ENCODE results near the gene SH3BP4.

SH3BP4 gene

DNA sequence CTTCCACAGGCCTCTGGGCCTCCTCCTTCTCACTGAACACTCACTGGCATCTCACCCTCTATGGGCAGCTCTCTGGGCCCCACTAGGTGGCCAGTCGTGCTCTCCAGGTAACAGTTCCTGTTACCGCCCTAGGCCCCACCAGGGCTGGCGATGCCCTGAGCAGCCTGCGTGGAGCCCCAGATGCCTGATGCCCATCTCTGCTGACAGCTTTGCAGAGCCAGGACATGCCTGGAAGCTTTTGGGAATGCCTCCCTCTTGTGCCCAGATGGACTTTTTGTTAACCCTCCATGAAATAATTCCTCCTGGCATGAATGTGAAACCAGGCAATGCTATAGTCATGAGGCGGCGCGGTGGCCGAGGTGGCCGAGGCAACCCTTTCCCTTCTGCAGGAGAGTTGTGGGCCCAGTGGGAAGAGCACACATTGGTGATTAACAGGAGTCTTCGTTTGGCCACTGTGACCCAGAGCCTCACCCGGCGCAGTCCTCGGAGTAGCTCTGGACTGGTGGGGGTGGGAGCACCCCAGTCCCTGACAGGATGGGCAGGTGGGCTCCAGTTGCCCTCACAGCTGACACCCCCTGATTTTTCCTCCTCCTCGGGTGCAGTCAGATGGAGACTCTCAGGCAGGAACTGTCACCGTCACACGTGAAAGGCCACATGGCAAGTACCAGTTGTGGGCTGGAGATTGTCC lies 80.0 kb downstream of the SH3BP4 start:
- Histone ChIP-seq H3K4me1 (ENCODE audit: insufficient read depth, low read length) (no peaks in the 10 kb centered on the region; the same call in 1 of the 2 replicates), H3K27ac (ENCODE audit: low read length) (no peak overlapping the region), H3K4me3 (ENCODE audit: low read length) (no peak overlapping the region), H3K9ac (ENCODE audit: low read depth, low read length) (no peak overlapping the region), H3K27me3 (ENCODE audit: insufficient read depth, low read length) (no peaks in the 10 kb centered on the region), H3K36me3 (ENCODE audit: insufficient read depth, low read depth, low read length) (peaks cover 19% of the 10 kb centered on the region), H3K9me3 (ENCODE audit: insufficient read depth, low read depth, low read length) (no peaks in the 10 kb centered on the region)

DNA sequence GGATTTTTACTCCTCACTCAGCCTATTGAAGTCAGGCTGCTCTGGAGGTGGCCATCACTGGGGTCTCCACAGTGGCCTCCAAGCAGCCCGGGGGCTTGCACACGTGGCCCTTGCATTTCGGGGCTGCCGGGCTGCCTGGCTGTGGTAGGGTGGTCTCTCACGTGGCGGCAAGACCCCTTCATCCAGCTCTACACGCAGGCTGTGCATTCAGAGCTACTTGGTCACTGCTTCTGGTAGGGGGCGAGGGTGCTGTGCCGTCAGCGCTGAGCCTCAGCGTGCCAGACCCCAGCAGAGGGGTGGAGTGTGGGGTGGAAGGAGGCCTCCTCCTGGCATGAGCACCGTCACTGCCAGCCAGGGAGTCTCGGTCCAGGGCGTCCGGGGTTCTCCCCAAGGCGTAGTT lies 80.6 kb downstream of the SH3BP4 start:
- Histone ChIP-seq H3K9me3 (ENCODE audit: insufficient read depth, low read depth, low read length) (no peaks in the 10 kb centered on the region), H3K27ac (ENCODE audit: low read length) (no peak overlapping the region), H3K9ac (ENCODE audit: low read depth, low read length) (no peak overlapping the region), H3K4me3 (ENCODE audit: low read length) (no peak overlapping the region), H3K27me3 (ENCODE audit: insufficient read depth, low read length) (no peaks in the 10 kb centered on the region), H3K36me3 (ENCODE audit: insufficient read depth, low read depth, low read length) (peaks cover 20% of the 10 kb centered on the region), H3K4me1 (ENCODE audit: insufficient read depth, low read length) (no peaks in the 10 kb centered on the region; the same call in 1 of the 2 replicates)

DNA sequence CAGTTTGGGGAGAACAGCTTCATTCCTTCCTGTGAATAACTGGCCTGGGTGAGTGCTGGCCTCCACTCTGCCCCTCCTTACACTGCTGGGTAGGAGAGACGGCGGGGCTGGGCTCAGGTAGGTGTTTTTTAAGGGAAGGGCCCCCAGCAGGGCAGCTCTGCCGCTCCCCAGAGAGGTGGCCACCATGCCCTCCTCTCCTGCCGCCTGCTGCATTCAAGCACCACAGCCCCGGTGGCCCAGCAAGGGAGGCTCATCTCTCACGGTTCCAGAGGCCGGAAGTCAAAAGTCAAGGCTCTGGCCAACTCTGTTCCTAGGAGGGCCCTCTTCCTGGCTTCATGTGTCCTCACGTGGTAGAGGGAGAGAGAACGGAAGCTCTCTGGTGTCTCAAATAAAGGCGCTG lies 81.1 kb downstream of the SH3BP4 start:
- Histone ChIP-seq H3K9me3 (ENCODE audit: insufficient read depth, low read depth, low read length) (no peaks in the 10 kb centered on the region), H3K27ac (ENCODE audit: low read length) (no peak overlapping the region), H3K4me1 (ENCODE audit: insufficient read depth, low read length) (no peaks in the 10 kb centered on the region), H3K36me3 (ENCODE audit: insufficient read depth, low read depth, low read length) (peaks cover 24% of the 10 kb centered on the region), H3K9ac (ENCODE audit: low read depth, low read length) (no peak overlapping the region), H3K27me3 (ENCODE audit: insufficient read depth, low read length) (no peaks in the 10 kb centered on the region), H3K4me3 (ENCODE audit: low read length) (no peak overlapping the region)

DNA sequence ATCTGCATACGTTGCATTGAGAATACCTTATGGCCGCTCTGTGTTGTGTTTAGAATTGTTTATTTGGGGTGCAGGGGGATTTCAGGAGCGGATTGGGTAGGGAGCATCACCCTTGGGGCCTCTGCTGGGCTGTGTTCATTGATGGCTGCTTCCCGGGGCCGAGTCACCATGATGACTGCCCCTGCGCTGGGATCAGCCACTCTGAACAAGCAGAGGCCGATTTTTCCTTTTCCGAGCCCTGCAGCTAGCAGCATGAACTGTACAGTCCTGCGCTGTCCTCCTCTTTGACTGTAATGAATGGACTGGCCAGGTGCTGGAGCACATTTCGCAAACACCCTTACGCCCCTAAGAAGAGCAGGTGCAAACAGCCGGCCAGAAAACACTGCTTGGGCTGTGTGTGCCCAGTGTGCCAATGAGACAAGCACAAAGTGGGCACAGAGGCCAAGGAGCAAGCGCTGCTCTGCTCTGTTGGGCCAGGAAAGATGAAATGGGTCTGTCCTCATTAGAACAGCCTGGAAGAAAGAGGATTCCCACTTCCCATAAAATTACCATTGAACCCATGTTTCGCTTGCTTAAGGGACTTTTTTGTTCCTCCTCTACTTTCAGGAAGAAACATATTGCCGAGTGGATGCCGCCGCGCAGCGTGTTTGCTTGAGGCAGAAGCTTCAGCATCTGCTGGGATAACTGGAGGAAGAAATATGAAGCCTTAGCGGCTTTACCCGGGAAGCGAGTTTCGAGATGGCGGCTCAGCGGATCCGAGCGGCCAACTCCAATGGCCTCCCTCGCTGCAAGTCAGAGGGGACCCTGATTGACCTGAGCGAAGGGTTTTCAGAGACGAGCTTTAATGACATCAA lies 82.7 kb downstream of the SH3BP4 start:
- H3K27ac ChIP-seq (ENCODE audit: low read length): no peak overlapping the region
- no peak overlapping the region for H3K9ac ChIP-seq (ENCODE audit: low read depth, low read length)
- H3K36me3 ChIP-seq (ENCODE audit: insufficient read depth, low read depth, low read length): peaks cover 24% of the 10 kb centered on the region
- H3K9me3 ChIP-seq (ENCODE audit: insufficient read depth, low read depth, low read length): no peaks in the 10 kb centered on the region
- H3K27me3 ChIP-seq (ENCODE audit: insufficient read depth, low read length): no peaks in the 10 kb centered on the region
- H3K4me1 ChIP-seq (ENCODE audit: insufficient read depth, low read length): peaks cover 3% of the 10 kb centered on the region; the same call in 1 of the 2 replicates
- no peak overlapping the region for H3K4me3 ChIP-seq (ENCODE audit: low read length)

DNA sequence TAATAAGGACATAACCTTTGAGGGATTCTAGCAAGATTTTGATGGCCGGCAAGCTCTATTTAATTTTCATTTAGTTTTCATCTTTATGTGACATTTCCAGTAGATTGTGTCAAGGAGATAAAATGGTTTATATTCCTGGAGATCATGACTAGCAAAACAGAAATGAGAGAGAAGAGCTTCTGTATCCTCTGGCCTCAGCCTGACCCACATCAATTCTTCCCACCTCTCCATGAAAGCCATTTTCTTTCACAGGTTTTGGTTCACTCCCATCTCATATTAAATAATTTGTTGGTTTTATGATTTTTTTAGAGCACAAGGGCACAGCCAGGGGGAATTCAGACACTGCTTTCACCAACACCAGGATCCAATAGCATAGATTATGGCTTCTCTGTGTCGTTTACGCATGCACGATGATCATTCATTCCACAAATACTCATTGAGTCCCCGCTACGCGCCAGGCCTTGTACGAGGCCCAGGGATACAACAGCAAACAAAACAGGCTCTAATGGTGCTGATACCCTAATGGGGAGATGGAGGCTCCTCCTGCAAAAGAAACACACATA lies 85.9 kb downstream of the SH3BP4 start:
- H3K27ac ChIP-seq (ENCODE audit: low read length): no peak overlapping the region
- H3K4me3 ChIP-seq (ENCODE audit: low read length): no peak overlapping the region
- H3K9ac ChIP-seq (ENCODE audit: low read depth, low read length): no peak overlapping the region
- H3K4me1 ChIP-seq (ENCODE audit: insufficient read depth, low read length): peaks cover 3% of the 10 kb centered on the region; the same call in 1 of the 2 replicates
- no peaks in the 10 kb centered on the region for H3K27me3 ChIP-seq (ENCODE audit: insufficient read depth, low read length)
- H3K36me3 ChIP-seq (ENCODE audit: insufficient read depth, low read depth, low read length): peaks cover 49% of the 10 kb centered on the region
- no peaks in the 10 kb centered on the region for H3K9me3 ChIP-seq (ENCODE audit: insufficient read depth, low read depth, low read length)

DNA sequence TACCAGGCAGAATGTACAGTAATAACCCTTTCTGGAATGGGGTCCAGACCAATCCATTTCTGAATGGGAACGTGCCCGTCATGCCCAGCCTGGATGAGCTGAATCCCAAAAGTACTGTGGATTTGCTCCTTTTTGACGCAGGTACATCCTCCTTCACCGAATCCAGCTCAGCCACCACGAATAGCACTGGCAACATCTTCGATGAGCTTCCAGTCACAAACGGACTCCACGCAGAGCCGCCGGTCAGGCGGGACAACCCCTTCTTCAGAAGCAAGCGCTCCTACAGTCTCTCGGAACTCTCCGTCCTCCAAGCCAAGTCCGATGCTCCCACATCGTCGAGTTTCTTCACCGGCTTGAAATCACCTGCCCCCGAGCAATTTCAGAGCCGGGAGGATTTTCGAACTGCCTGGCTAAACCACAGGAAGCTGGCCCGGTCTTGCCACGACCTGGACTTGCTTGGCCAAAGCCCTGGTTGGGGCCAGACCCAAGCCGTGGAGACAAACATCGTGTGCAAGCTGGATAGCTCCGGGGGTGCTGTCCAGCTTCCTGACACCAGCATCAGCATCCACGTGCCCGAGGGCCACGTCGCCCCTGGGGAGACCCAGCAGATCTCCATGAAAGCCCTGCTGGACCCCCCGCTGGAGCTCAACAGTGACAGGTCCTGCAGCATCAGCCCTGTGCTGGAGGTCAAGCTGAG lies 89.6 kb downstream of the SH3BP4 start:
- peaks cover 48% of the 10 kb centered on the region for H3K36me3 ChIP-seq (ENCODE audit: insufficient read depth, low read depth, low read length)
- no peak overlapping the region for H3K9ac ChIP-seq (ENCODE audit: low read depth, low read length)
- no peak overlapping the region for H3K27ac ChIP-seq (ENCODE audit: low read length)
- no peaks in the 10 kb centered on the region for H3K27me3 ChIP-seq (ENCODE audit: insufficient read depth, low read length)
- peaks cover 3% of the 10 kb centered on the region; the same call in 1 of the 2 replicates for H3K4me1 ChIP-seq (ENCODE audit: insufficient read depth, low read length)
- H3K4me3 ChIP-seq (ENCODE audit: low read length): no peak overlapping the region
- no peaks in the 10 kb centered on the region for H3K9me3 ChIP-seq (ENCODE audit: insufficient read depth, low read depth, low read length)

DNA sequence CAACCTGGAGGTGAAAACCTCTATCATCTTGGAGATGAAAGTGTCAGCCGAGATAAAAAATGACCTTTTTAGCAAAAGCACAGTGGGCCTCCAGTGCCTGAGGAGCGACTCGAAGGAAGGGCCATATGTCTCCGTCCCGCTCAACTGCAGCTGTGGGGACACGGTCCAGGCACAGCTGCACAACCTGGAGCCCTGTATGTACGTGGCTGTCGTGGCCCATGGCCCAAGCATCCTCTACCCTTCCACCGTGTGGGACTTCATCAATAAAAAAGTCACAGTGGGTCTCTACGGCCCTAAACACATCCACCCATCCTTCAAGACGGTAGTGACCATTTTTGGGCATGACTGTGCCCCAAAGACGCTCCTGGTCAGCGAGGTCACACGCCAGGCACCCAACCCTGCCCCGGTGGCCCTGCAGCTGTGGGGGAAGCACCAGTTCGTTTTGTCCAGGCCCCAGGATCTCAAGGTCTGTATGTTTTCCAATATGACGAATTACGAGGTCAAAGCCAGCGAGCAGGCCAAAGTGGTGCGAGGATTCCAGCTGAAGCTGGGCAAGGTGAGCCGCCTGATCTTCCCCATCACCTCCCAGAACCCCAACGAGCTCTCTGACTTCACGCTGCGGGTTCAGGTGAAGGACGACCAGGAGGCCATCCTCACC lies 90.2 kb downstream of the SH3BP4 start:
- H3K27ac ChIP-seq (ENCODE audit: low read length): no peak overlapping the region
- H3K9ac ChIP-seq (ENCODE audit: low read depth, low read length): no peak overlapping the region
- H3K27me3 ChIP-seq (ENCODE audit: insufficient read depth, low read length): no peaks in the 10 kb centered on the region
- peaks cover 3% of the 10 kb centered on the region; the same call in 1 of the 2 replicates for H3K4me1 ChIP-seq (ENCODE audit: insufficient read depth, low read length)
- no peaks in the 10 kb centered on the region for H3K9me3 ChIP-seq (ENCODE audit: insufficient read depth, low read depth, low read length)
- H3K4me3 ChIP-seq (ENCODE audit: low read length): no peak overlapping the region
- H3K36me3 ChIP-seq (ENCODE audit: insufficient read depth, low read depth, low read length): peaks cover 55% of the 10 kb centered on the region

DNA sequence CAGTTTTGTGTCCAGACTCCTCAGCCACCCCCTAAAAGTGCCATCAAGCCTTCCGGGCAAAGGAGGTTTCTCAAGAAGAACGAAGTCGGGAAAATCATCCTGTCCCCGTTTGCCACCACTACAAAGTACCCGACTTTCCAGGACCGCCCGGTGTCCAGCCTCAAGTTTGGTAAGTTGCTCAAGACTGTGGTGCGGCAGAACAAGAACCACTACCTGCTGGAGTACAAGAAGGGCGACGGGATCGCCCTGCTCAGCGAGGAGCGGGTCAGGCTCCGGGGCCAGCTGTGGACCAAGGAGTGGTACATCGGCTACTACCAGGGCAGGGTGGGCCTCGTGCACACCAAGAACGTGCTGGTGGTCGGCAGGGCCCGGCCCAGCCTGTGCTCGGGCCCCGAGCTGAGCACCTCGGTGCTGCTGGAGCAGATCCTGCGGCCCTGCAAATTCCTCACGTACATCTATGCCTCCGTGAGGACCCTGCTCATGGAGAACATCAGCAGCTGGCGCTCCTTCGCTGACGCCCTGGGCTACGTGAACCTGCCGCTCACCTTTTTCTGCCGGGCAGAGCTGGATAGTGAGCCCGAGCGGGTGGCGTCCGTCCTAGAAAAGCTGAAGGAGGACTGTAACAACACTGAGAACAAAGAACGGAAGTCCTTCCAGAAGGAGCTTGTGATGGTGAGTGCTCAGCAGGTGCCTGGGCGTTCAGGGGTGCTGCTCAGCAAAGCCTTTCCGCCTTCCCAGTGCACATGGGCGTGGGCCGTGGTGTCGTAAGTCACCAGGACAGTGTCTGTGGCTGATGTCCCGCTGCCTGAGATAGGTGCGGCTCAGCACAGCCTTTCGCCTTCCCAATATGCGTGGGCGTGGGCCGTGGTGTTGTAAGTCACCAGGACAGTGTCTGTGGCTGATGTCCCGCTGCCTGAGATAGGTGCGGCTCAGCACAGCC lies 91.0 kb downstream of the SH3BP4 start:
- Histone ChIP-seq H3K27me3 (ENCODE audit: insufficient read depth, low read length) (no peaks in the 10 kb centered on the region), H3K27ac (ENCODE audit: low read length) (no peak overlapping the region), H3K9ac (ENCODE audit: low read depth, low read length) (no peak overlapping the region), H3K9me3 (ENCODE audit: insufficient read depth, low read depth, low read length) (no peaks in the 10 kb centered on the region), H3K4me1 (ENCODE audit: insufficient read depth, low read length) (peaks cover 3% of the 10 kb centered on the region; the same call in 1 of the 2 replicates), H3K36me3 (ENCODE audit: insufficient read depth, low read depth, low read length) (peaks cover 50% of the 10 kb centered on the region), H3K4me3 (ENCODE audit: low read length) (no peak overlapping the region)

DNA sequence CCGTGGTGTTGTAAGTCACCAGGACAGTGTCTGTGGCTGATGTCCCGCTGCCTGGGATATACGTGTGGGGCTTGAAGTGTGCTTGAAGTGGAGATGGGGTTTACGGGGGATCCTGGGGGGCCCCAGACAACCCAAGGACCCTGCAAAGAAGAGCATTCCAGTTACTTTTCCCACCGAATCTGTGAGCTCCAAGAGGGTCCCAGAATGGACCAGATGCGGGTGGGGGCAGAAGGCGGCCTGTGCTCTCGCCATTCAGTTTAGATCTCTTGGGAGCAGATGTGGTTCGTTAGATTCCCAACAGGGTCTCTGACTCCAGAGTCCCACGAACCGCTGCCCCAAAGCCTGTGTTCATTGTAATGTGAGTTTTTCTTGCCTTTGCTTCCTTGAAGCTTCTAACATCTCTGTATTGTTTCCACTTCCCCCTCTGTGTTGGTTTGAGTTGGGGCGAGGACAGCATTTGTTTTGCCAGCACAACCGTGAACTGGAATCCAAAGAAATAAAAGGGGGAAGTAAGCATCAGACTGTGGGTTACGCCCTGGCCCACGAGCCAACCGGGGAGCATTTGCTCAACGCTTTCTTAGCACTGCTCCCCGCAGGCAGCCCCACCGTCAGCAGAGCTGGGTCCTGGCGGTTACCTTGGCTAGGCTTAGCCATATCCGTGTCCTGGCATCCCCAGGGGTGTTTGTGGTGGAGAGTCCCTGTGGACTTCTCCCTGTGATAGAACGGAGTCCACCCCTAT lies 92.1 kb downstream of the SH3BP4 start:
- peaks cover under 1% of the 10 kb centered on the region; the same call in 1 of the 2 replicates for H3K4me1 ChIP-seq (ENCODE audit: insufficient read depth, low read length)
- no peaks in the 10 kb centered on the region for H3K27me3 ChIP-seq (ENCODE audit: insufficient read depth, low read length)
- H3K36me3 ChIP-seq (ENCODE audit: insufficient read depth, low read depth, low read length): peaks cover 50% of the 10 kb centered on the region
- H3K4me3 ChIP-seq (ENCODE audit: low read length): no peak overlapping the region
- no peak overlapping the region for H3K27ac ChIP-seq (ENCODE audit: low read length)
- H3K9ac ChIP-seq (ENCODE audit: low read depth, low read length): no peak overlapping the region
- H3K9me3 ChIP-seq (ENCODE audit: insufficient read depth, low read depth, low read length): no peaks in the 10 kb centered on the region

Measured in iPS-20b (cell line).